ENCODE measurements around the gene PTK6.
"Not testable (repeated sequence)": the region's sequence is repeated elsewhere in the genome, so short reads cannot be mapped to it uniquely, and the experiment has no call there.

The PTK6 gene

DNA sequence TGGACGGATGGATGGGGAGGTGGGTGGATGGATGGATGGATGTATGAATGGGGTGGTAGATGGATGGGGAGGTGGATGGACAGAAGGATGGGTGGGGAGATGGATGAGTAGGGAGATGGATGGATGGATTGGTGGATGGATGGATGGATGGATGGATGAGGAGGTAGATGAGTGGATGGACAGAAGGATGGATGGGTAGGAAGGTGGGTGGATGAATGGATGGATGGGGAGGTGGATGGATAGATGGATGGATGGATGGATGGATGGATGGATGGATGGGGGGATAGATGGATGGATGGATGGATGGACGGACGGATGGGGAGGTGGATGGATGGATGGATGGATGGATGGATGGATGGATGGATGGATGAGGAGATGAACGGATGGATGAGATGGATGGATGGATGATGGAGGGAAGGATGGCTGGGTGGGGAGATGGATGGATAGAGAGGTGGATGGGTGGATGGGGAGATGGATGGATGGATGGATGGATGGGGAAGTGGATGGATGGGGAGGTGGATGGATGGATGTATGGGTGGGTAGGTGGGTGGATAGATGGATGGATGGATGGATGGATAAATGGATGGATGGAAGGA, 45.4 kb downstream of the PTK6 start:
- no peak for DNase-seq

DNA sequence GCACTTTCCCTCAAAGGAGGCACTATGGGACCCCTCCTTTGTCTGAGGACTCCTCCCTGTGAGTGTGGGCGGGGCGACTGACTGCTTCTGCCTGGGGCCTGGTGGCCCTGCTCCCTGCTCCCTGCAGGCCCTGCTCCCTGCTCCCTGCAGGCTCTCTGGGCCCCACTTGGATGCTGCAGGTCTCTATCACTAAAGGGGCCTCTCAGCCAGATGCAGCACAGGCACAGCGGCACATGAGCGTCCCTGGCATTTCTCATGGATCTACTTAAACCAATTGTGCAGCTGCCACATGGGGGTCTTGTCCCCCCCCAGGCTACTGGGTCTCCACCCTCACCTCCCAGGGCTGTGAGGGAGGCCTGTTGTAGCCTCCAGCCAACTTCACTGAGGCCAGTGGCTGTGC, 46.1 kb downstream of the PTK6 start:
- no peak for DNase-seq

DNA sequence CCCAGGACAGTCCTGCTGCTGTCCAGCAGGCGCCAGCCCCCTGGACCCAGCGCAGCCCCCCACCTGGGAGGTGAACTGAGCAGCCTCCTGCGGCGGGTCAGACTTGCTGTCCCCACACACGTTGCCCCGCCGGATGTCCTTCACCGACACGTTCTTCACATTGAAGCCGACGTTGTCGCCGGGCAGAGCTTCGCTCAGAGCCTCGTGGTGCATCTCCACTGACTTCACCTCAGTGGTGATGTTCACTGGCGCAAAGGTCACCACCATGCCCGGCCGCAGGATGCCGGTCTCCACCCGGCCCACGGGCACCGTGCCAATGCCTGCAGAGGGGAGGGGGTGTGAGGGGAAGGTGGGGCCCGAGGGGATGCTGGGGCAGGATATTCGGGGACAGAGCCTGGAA, 46.8 kb downstream of the PTK6 start:
- DNase-seq = no peak

DNA sequence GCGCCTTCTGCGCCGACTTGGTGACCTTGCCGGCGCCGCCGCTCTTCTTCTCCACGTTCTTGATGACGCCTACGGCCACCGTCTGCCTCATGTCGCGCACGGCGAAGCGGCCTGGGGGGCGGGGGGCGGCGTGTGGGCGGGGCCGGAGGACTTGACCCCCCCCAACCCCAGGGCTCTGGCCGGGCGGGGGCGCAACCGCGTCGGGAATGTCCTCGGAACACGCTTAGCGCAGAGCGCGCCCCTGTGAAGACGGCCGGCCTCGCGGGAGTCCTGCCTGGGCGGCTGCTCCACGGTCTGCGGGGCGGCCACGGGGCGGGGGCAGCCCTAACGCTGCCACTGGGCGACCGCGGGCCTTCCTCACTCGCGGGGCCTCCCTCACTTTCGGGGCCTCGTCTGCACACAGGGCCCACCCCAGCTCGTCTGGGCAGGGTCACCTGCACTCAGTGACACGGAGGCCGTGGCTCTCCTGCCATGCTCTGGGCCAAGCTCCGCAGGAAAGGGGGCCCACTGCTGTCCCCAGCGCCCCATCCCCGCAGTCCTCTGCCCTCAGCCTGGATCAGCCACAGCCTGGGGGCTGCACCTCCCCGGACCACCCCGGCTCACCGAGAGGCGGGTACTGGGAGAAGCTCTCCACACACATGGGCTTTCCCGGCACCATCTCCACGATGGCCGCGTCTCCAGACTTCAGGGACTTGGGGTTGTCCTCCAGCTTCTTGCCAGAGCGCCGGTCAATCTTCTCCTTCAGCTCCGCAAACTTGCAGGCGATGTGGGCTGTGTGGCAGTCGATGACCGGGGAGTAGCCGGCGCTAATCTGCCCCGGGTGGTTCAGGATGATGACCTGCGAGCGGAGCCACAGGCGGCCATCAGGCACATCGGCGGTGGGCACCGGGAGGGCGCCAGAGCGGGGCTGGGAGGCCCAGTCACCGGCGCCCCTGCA, 48.6 kb downstream of the PTK6 start:
- DNase-seq = no peak

DNA sequence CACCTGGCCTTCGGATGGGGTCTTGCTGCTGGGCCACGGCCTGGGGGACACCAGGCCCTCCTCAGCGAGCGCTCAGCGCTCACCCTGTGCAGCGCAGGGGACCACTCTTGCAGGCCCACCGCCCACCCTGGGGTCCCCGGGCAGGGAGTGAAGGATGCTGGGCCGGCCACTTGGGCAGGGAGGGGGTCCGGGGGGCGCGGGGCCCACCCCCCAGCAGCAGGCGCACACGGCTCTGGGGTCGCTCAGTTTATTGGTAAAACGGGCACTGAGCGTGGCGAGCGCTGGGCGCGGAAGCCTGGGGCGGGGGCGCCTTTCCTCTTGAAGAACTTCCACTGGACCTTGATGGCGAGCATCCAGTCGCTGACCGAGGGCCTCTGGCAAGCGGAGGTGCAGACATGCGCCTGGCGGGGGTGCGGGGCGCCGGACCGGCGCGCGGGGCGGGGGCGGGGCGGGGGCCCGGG, 49.4 kb downstream of the PTK6 start:
- DNase-seq = no peak

DNA sequence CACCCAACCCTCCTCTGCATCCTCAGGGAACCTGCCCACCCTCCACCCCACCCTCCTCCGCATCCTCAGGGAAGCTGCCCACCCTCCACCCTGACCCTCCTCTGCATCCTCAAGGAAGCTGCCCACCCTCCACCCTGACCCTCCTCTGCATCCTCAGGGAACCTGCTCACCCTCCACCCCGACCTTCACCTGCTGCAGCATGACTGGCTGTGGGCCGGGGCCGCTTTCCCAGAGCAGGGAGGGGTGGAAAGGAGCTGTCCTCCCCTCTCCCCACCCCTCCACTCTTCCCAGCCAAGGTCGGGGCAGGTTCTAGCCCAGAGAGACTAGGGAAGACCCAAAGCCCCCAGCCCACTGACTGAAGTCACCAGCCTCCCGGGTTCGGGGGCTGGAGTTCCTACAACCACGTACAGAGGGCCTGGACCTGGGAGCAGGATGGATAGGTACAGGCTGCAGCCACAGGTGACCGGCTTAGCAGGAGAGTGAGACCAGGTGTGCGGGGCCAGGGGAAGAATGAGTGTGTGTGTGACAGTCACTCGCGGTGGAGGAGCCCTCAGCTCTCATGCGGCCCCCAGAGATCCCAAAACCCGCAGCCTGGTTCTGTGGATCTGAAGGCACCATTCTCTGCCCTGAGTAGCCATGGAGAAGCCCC, 49.9 kb downstream of the PTK6 start:
- no peak for DNase-seq

DNA sequence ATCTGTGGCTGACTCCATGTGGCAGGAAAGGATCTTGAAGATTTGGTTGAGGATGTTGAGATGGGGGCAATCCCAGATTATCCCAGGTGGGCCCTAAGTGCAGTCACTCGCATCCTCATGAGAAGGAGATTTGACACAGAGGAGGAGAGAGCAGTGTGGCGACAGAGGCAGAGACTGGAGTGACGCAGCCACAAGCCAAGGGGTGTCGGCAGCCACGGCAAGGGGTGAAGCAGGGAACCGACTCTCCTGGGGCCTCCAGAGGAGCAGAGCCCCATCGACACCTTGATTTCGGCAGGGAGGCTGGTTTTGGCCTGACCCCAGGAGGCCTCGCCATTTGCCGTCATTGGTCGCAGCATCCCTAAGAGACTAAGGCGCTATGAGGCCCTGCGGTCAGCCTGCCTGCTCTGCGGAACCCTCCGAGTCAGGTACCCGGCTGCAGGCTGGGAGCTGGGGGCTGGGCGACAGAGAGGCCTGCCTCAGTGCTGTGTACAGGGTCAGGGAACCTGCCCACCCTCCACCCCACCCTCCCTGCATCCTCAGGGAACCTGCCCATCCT, 50.8 kb downstream of the PTK6 start:
- DNase-seq = no peak

DNA sequence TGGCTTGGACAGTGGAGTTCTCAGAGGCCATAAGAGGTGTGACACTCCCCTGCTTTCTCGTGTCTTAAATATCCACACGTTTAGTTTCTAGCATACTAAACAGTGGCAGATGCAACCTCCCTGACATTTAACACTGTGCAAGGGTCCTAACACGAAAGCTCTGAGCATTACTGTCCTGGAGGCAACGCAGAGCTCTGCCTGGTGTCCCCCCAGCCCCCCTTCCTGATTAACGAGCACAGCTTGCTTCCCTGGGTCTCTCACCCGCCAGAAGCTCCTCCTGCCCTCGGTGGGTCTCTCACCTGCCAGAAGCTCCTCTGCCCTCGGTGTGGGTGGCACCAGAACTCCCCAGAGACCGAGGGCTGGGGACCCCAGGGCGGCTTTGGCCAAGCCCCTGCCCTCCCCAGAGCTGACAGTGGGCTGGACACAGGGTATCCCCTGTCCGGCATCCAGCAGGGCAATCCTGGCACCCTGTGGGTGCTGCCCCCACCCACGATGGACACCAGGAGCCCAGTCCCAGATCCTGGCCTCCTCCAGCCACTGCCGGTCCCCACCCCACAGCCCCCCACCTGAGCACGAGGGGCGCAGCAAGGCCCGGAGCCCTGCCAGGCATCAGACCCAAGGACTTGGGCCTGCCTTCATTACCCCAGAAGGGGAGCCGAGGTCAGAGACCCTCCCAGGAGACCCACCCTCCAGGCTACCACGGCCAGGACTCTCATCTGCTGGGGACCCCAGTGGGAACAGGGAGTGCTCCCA, 52.3 kb downstream of the PTK6 start:
- no peak for DNase-seq

DNA sequence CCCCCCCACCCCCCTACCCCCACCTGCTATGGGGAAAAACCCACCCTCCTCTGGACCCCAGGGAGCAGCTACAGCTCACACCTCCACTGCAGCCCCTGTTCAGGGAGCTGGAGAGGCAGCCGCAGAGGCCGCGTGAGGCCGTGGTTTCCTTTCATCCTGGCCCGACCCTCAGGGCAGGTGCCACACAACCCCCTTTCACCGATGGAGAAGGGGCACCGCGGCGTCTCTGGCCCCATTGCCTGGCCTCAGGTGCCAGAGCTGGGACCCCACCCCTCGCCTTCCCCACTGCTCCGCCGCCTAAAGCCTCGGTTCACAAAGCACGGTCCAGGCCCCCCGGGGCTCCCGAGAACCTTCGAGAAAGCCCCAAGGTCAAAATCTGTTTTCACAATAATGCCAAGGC, 52.9 kb downstream of the PTK6 start:
- DNase-seq = no peak

DNA sequence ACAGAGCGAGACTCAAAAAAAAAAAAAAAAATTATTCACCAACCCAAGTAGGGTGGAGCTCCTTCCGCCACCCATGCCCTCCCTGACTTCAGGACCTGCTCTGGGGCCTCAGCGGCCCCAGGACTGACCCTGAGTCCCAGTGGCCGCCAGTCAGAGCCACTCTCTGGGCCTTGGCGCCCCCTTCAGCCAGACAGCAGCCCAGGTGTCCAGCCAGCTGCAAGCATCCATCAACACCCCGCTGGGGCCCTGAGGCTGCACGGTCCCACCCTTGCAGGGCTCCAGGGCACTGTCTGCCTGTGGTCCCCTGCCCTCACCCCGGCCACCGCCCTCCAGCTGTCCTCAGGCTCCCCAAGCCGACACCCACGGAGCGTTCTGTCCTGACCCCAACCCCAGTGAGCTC, 53.3 kb downstream of the PTK6 start:
- DNase-seq = no peak

DNA sequence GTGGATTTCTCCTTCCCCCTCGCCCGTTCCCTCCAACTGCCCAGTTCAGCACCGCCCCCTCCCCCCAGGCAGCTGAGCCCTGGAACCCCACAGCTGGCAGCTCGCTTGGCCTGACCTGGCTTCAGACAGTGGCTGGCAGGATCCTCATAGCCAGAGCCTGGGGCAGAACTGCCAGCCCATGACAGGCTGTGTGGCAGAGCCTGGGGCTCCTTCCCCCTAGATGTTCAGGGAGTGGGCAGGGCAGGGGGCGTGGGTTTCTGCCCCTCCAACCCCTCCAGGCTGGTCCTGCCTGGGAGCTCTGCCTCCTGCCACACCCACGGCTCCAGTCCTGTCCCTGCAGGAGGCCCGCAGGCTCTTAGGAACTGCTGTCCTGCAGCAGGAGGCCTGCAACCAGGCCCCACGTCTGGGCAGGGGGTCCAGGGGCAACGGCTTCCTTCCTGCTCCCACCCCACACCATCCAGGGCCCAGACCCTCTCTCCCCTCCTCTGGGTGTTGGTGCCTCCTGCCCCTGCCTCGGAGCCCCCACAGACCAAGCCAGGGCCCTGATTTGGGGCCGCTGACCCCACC, 55.1 kb downstream of the PTK6 start:
- DNase-seq = no peak

DNA sequence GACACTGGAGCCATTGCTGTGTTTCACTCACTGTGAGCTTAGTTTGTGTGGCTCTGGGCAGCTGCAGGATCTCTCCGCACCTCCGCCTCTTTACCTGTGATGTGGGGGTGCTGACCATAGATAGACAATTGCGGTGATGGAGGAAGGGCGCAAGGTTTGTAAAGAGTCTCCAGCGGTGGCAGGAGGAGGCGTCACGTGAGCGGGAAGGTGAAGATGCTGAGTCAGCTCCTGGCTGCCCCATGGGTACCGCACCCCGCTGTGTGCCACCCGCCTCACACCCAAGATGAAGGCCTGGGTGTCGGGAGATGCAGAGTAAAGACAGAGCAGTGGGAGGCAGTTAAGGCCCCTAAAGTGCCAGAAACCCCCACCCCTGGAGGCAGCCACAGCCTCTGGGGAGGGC, 55.7 kb downstream of the PTK6 start:
- no peak for DNase-seq

DNA sequence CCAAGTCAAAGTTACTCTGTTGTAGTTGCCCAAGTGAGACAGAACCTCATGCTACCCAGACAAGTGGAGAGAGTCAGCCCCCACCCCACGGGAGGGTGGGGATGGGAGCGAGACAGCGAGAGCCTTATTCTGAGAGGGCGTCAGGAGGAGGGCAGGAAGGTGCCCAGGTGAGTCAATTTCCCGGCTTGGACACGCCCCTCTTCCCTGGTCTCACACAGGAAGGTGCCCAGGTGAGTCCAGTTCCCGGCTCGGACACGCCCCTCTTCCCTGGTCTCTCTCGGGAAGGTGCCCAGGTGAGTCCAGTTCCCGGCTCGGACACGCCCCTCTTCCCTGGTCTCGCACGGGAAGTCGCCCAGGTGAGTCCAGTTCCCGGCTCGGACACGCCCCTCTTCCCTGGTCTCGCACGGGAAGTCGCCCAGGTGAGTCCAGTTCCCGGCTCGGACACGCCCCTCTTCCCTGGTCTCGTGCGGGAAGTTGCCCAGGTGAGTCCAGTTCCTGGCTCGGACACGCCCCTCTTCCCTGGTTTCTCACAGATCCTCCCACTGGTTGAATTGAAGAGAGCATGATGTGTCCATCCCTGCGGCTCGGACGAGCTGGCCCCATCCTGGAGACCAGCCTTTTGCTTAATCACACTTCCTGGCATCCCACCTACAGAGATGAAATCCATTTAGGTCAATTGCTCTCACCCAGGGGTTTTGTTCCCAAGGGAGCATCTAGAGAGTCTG, 57.3 kb downstream of the PTK6 start:
- not testable (repeated sequence) for DNase-seq

DNA sequence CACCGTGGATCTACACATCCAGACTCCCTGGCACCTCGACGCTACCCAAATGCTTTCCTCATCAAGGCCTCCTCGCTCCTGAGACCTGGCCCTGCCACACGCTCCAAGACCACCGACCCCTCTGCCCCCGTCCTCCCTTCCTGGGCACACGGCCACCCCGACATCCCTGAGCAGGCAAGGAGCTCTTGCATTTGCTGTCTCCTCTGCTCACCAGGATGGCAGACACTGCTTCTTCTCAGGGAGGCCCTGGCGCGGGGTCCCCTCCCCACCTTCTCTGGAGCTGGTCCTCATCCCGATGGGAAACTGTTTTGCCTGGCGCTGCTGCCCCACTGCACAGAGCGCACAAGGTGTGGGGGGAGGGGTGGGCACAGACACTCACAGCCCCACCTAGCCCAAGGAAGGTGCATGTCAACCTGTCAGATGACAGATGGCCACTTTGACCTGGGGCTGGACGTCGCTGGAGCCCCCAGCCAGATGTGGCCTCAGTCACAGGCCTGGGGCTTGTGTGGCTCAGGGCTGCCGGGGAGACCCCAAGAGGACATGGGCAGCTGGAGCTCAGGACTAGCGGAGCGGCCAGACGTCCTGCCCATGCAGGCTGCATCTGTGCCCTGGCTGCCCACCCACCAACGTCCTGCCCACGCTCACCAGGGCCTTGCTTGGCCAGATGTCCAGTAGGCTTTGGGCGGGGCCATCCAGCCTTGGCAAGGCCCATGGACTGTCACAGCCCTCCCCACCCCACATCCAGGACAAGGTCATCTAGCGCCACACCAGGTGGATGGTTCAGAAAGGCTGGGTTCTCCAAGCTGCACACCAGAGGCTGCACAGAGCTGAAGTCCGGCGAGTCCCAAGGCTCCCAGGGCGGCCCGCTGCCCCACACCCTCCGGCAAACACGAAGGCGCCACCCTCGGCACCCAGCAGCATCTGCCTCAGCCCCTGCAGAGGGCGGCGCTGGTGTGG, 58.6 kb downstream of the PTK6 start:
- no peak for DNase-seq
